GM12878 (cell line): ENCODE results near the gene SLCO4A1. TPM values are rescaled to one million over a fixed set of nuclear protein-coding genes. Genes with fewer than 3 reads are reported as not detected.

ENCODE experiments used
- ATAC-seq: fragments of 200-7000 bp; cut with Tn5 transposase; 3 replicates; pipeline ENCODE4 v1.9.1; 2020; ENCODE audit warnings: mild to moderate bottlenecking, moderate library complexity
- BruUV-seq: library from RNA; stranded (reverse); fragments of 400-500 nt; replicated peaks from 2 replicates; lab custom pipeline; 2021; lab: Mats Ljungman, UMichigan
- CTCF ChIA-PET: fragments of 300-600 bp; sonication (Branson Sonifier 250); formaldehyde crosslinking; extraction: SDS; loops from one replicate; lab custom pipeline; 2021; ENCODE audit warnings: inconsistent platforms; lab: Yijun Ruan, JAX
- POLR2A ChIA-PET: fragments of 350-600 bp; formaldehyde crosslinking; extraction: SDS; loops from one replicate; lab custom pipeline; 2021; ENCODE audit warnings: inconsistent platforms; lab: Charles Lee
- RAD21 ChIA-PET: fragments of 300-600 bp; sonication (Branson Sonifier 250); formaldehyde crosslinking; loops from one replicate; lab custom pipeline; 2023; ENCODE audit warnings: antibody characterized with exemption; ENCODE audit not compliant: unreplicated experiment; lab: Charles Lee
- SMC1A ChIA-PET: fragments of 300-600 bp; sonication (Branson Sonifier 250); formaldehyde crosslinking; loops from one replicate; lab custom pipeline; 2023; ENCODE audit not compliant: unreplicated experiment, uncharacterized antibody; lab: Charles Lee
- DNase-seq: peaks from one replicate; pipeline ENCODE4 v3.0.0-alpha.2; 2011; ENCODE audit warnings: low read depth, low spot score
- FAIRE-seq: peaks from 3 replicates; lab custom pipeline; 2011; peaks lifted over from hg19 to GRCh38; lab: Jason Lieb, UNC
- H2AFZ ChIP-seq: 2 replicates; pipeline ENCODE4 v1.6.0; 2011; ENCODE audit warnings: low read depth, low read length, control low read depth; ENCODE audit not compliant: control insufficient read depth
- H3K27ac ChIP-seq: 2 replicates; pipeline ENCODE4 v1.5.1; 2011; ENCODE audit warnings: control low read depth; ENCODE audit not compliant: control insufficient read depth, insufficient read depth
- H3K27me3 ChIP-seq, 2 experiments: replicated peaks in 1 of 2; 2 replicates each; pipeline versions ENCODE4 v1.6.0 to v1.6.1; 2011; ENCODE audit warnings: low read length in 1 of 2; ENCODE audit not compliant: control insufficient read depth in 2 of 2, insufficient read depth in 2 of 2
- H3K36me3 ChIP-seq, 2 experiments: 2 replicates each; pipeline ENCODE4 v1.5.1; 2011; ENCODE audit warnings: low read length in 1 of 2; ENCODE audit not compliant: control insufficient read depth in 2 of 2, insufficient read depth in 2 of 2
- H3K4me1 ChIP-seq: 2 replicates; pipeline ENCODE4 v1.6.1; 2011; ENCODE audit warnings: mild to moderate bottlenecking, low read length, moderate library complexity, mixed read lengths; ENCODE audit not compliant: control insufficient read depth, insufficient read depth
- H3K4me2 ChIP-seq: 2 replicates; pipeline ENCODE4 v1.6.0; 2011; ENCODE audit warnings: control low read depth; ENCODE audit not compliant: control insufficient read depth, insufficient read depth
- H3K4me3 ChIP-seq: fragments of 200-600 bp; sonication (generic); 2 replicates; pipeline ENCODE4 v1.5.1; 2016
- H3K79me2 ChIP-seq: 2 replicates; pipeline ENCODE4 v1.6.0; 2011; ENCODE audit warnings: low read length; ENCODE audit not compliant: control insufficient read depth, insufficient read depth
- H3K9ac ChIP-seq: 2 replicates; pipeline ENCODE4 v1.8.0; 2011; ENCODE audit warnings: low read length, control low read depth, mixed read lengths; ENCODE audit not compliant: control insufficient read depth, insufficient read depth
- H3K9me3 ChIP-seq: replicated peaks from 3 replicates; pipeline ENCODE4 v1.5.1; 2011; ENCODE audit warnings: mild to moderate bottlenecking, low read length; ENCODE audit not compliant: control insufficient read depth, insufficient read depth
- H4K20me1 ChIP-seq: 2 replicates; pipeline ENCODE4 v1.6.0; 2011; ENCODE audit not compliant: control insufficient read depth, insufficient read depth
- ATF7 ChIP-seq: fragments of 450-650 bp; IDR thresholded peaks from 2 replicates; pipeline ENCODE4 v1.6.1; 2016; ENCODE audit warnings: low read depth, mild to moderate bottlenecking
- E2F4 ChIP-seq: IDR thresholded peaks from 2 replicates; pipeline ENCODE4 v1.6.1; 2012; ENCODE audit warnings: low read depth, low read length, improper control_type of control experiment
- EGR1 ChIP-seq, 2 experiments: IDR thresholded peaks; 1 replicate in 1 of 2; 2 replicates in 1 of 2; pipeline ENCODE4 v1.6.1; 2011 to 2012; ENCODE audit warnings: low read depth in 2 of 2, low read length in 2 of 2, borderline replicate concordance in 1 of 2, mild to moderate bottlenecking in 1 of 2, moderate library complexity in 1 of 2
- GATAD2B ChIP-seq: fragments of 450-650 bp; conservative IDR thresholded peaks from 2 replicates; pipeline ENCODE4 v1.6.1; 2017; ENCODE audit warnings: low read depth, mild to moderate bottlenecking, moderate library complexity
- SREBF1 ChIP-seq: IDR thresholded peaks from 2 replicates; pipeline ENCODE4 v1.6.1; 2012; ENCODE audit warnings: mild to moderate bottlenecking, low read length
- ZNF217 ChIP-seq: fragments of 450-650 bp; IDR thresholded peaks from 2 replicates; pipeline ENCODE4 v1.6.1; 2017; ENCODE audit warnings: antibody characterized with exemption, mild to moderate bottlenecking
- ZNF274 ChIP-seq: IDR thresholded peaks from one replicate; pipeline ENCODE4 v1.8.0; 2011; ENCODE audit not compliant: insufficient read length, insufficient read depth
- ZSCAN29 ChIP-seq: fragments of 450-650 bp; IDR thresholded peaks from 2 replicates; pipeline ENCODE4 v1.6.1; 2017; ENCODE audit warnings: mild to moderate bottlenecking, moderate library complexity
- WGBS: methylation state at CpG from one replicate; pipeline ENCODE4 v1.1.6; 2016; ENCODE audit warnings: low lambda C conversion rate; ENCODE audit not compliant: insufficient replicate concordance, insufficient coverage; ENCODE audit errors: missing lambda C conversion rate; 5-methylcytosine and 5-hydroxymethylcytosine counted together
- in situ Hi-C: fragments of 300-500 bp; cut with MboI; formaldehyde crosslinking; loops from 9 replicates; pipeline ENCODE4 v1.14.3; 2018; ENCODE audit warnings: mixed read lengths
- intact Hi-C: fragments of 100-400 bp; cut with micrococcal nuclease; formaldehyde crosslinking; loops from one replicate; pipeline ENCODE4 v1.14.2; 2022; ENCODE audit not compliant: unreplicated experiment
- polyA plus RNA-seq, 11 experiments: library from polyadenylated mRNA; depleted of rRNA in 4 of 11; unstranded in 6 of 11; stranded (reverse) in 5 of 11; fragments of >200 nt; fragmentation: Nextera tagmentation in 4 of 11; fragmentation: Illumina TruSeq in 1 of 11; extraction: Ambion mirVana in 4 of 11; extraction: Trizol in 1 of 11; gene quantifications; 1 replicate in 1 of 11; 2 replicates in 10 of 11; pipeline versions ENCODE4 v1.2.1 to v1.2.3, GENCODE V29; 2011 to 2016; ENCODE audit warnings: inconsistent platforms in 2 of 11, missing spikeins in 2 of 11, low read depth in 1 of 11
- total RNA-seq, 4 experiments: library from RNA; depleted of rRNA in 3 of 4; stranded (reverse); fragments of >200 nt in 3 of 4; fragmentation: Illumina TruSeq in 1 of 4; extraction: Trizol in 1 of 4; gene quantifications; 2 replicates each; pipeline versions ENCODE4 v1.2.1 to v1.2.3, GENCODE V29; 2013 to 2021
- TF ChIP-seq, protein P1 (sequence below): fragments of 450-650 bp; formaldehyde crosslinking; IDR thresholded peaks from 2 replicates; pipeline ENCODE4 v1.4.0; 2020; ENCODE audit warnings: mild to moderate bottlenecking, moderate library complexity

Gene SLCO4A1
- total and polyA plus RNA-seq, 10 of the 15 experiments (the other 5 are each of a cell fraction or from before 2014, with no cell fraction given) = 2.1 to 30.7 (median 12.0) TPM

DNA sequence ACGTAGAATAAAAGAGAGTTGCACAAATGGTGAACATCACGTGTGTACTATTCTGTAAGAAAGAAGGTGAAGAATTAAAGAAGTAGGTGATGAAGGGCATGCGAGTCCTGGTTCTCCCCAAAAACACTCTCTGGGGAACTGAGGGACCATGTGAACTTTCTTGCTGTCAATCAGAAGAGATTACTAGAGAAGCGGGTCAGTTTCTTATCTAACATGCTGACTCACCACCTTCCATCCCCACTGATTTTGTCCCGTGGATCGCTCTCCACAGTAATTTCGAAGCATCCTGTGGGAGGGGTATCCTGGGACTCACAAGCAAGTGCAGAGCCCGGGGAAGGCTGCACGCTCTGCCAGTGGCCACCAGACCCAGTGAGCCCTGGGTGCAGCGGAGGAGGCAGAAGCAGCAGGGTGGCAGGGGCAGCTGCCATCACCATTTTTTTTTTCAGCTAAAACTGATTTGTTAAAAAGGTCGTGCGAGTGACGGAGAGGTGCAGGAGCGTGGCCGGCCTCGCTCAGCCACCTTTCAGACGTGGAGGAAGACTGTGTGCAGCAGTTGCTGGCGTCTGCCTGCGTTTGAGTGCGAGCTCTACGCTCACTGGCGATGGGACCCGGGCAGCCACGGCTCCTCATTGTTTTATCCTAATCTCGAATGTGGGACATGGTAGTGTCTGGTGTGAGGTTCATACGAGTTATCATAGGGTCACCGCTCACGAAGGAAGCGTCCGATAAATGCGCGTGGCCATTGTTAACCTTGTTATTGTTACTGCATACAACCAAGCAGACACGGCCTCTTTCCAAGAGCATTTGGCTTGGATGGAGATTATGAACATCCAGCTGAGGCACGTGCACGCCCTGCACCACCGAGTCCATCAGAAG is 28.0 kb upstream of the SLCO4A1 start:
- no peaks in the 10 kb centered on the region for H4K20me1 ChIP-seq
- WGBS = 62% methylated on average over 36 of the region's 36 CpGs
- no peak for FAIRE-seq
- H3K79me2 ChIP-seq = no peaks in the 10 kb centered on the region
- POLR2A ChIA-PET = interaction anchor here (0.6 kb wide), 1 partner anchor 114 kb away, joined by 3 read pairs; no protein-coding TSS in a partner anchor
- H3K27me3 ChIP-seq = peaks cover 0 to 1% of the 10 kb centered on the region in 2 experiments; a peak in 3 of 4 replicates
- no peak for DNase-seq
- H3K27ac ChIP-seq = no peak overlapping the region
- RAD21 ChIA-PET = interaction anchor here (1.4 kb wide), 1 partner anchor 115 kb away, joined by 3 read pairs; no protein-coding TSS in a partner anchor
- TF ChIP-seq ZNF274 (no peak), ZNF217 (no peak), GATAD2B (no peak), ZSCAN29 (no peak), SREBF1 (no peak), EGR1 (IDR thresholded peaks at IDR 0.05; ENCODE audit: borderline replicate concordance in 1 of 2, low read depth in 2 of 2, low read length in 2 of 2) (no peak), ATF7 (no peak), E2F4 (no peak)
- TF ChIP-seq, protein P1, sequence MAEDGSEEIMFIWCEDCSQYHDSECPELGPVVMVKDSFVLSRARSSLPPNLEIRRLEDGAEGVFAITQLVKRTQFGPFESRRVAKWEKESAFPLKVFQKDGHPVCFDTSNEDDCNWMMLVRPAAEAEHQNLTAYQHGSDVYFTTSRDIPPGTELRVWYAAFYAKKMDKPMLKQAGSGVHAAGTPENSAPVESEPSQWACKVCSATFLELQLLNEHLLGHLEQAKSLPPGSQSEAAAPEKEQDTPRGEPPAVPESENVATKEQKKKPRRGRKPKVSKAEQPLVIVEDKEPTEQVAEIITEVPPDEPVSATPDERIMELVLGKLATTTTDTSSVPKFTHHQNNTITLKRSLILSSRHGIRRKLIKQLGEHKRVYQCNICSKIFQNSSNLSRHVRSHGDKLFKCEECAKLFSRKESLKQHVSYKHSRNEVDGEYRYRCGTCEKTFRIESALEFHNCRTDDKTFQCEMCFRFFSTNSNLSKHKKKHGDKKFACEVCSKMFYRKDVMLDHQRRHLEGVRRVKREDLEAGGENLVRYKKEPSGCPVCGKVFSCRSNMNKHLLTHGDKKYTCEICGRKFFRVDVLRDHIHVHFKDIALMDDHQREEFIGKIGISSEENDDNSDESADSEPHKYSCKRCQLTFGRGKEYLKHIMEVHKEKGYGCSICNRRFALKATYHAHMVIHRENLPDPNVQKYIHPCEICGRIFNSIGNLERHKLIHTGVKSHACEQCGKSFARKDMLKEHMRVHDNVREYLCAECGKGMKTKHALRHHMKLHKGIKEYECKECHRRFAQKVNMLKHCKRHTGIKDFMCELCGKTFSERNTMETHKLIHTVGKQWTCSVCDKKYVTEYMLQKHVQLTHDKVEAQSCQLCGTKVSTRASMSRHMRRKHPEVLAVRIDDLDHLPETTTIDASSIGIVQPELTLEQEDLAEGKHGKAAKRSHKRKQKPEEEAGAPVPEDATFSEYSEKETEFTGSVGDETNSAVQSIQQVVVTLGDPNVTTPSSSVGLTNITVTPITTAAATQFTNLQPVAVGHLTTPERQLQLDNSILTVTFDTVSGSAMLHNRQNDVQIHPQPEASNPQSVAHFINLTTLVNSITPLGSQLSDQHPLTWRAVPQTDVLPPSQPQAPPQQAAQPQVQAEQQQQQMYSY (CRISPR knock-in tag) = no peak
- peaks cover 28% of the 10 kb centered on the region for H3K4me1 ChIP-seq
- intact Hi-C loops = loop anchor here (10.0 kb wide), 1 partner anchor 230 kb away; the partner anchor contains the start of gene RPS21
- in situ Hi-C loops = loop anchor here (10.0 kb wide), 1 partner anchor 310 kb away; the partner anchor contains the start of gene ADRM1
- SMC1A ChIA-PET = no interaction called here
- H3K4me3 ChIP-seq = no peak overlapping the region
- no peak overlapping the region for H3K9ac ChIP-seq
- CTCF ChIA-PET = interaction anchor here (0.7 to 1.8 kb wide), 3 partner anchors 53 to 115 kb away, joined by 3 to 4 read pairs (median 3); no protein-coding TSS in a partner anchor
- no peaks in the 10 kb centered on the region; the same call in 2 of the 3 replicates for H3K9me3 ChIP-seq
- ATAC-seq = no peak
- H2AFZ ChIP-seq = no peak overlapping the region
- H3K36me3 ChIP-seq = no peaks in the 10 kb centered on the region
- no peak overlapping the region for H3K4me2 ChIP-seq
- BruUV-seq = no TSS peak
